Activated CD4-positive, alpha-beta T cell treated with anti-CD3 and anti-CD28 coated beads, Interleukin-2, amount 10 ng/mL, durations not matched to agents 24 days and 14 days (primary cell): Measurements from ENCODE around the gene TSC22D2. TPM values are rescaled to one million over a fixed set of nuclear protein-coding genes. Genes with fewer than 3 reads are reported as not detected.

Experiments used
- DNase-seq: peaks from one replicate; pipeline ENCODE4 v3.0.0; 2022
- H3K27ac Mint-ChIP-seq: one replicate; pipeline ENCODE4 v1.8.0; 2022; ENCODE audit warnings: mild to moderate bottlenecking, mixed read lengths
- H3K27me3 Mint-ChIP-seq: one replicate; pipeline ENCODE4 v1.8.0; 2022; ENCODE audit warnings: mixed read lengths
- H3K36me3 Mint-ChIP-seq: one replicate; pipeline ENCODE4 v1.8.0; 2022; ENCODE audit warnings: low read depth, mild to moderate bottlenecking, mixed read lengths
- H3K4me1 Mint-ChIP-seq: one replicate; pipeline ENCODE4 v1.8.0; 2021; ENCODE audit warnings: mixed read lengths
- H3K4me3 Mint-ChIP-seq: one replicate; pipeline ENCODE4 v1.8.0; 2022; ENCODE audit warnings: mild to moderate bottlenecking, moderate library complexity, mixed read lengths
- H3K9me3 Mint-ChIP-seq: one replicate; pipeline ENCODE4 v1.8.0; 2021; ENCODE audit warnings: mixed read lengths
- intact Hi-C: fragments of 100-400 bp; cut with micrococcal nuclease; formaldehyde crosslinking; loops from one replicate; pipeline ENCODE4 v1.15.1; 2023
- total RNA-seq: library from RNA; stranded (reverse); gene quantifications from 2 replicates; pipeline ENCODE4 v1.2.3, GENCODE V29; 2022

Gene TSC22D2
- total RNA-seq, 1 donor from 2014 or later = 16.4 TPM

DNA sequence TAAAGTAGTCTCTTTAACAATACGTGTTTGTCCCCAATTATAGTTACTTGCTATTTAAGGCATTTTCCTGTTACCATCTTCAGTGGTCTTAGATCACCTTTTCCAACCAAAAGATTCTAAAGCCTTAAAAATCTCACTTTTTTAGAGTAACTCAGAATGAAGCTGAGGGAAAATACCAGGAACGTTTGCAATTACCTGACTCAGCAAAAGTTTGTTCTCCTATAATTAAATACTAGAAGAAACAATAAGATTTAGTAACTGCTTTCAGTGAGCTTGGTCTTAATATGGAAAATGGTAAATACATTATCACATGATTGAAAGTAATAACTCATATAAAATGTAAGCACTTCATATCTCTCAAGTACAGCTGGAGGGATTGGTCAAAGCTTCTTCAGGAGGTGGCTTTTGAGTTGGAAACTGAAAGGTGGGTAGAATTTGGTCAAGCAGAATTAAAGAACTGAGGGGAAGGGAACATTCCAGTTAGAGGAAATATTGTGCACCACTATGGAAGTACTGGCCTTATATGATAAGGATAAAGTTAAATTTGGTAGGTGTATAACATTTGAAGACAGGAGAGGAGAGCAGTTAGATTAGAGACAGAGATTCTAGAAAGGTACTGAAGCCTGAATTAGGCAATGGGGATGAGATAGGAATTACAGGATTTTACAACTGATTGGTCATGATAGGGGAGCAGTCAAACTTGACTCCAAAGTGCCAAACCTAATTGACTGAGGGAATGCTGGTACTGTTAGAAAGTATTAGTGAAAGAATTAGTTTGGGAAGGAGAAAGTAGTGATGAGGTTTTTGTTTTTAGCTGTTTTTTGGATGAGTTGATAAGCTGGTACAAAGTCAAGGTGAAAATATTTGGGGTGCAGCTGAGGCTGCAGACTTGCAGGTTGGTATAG is 21.9 kb downstream of the TSC22D2 start:
- no peaks in the 10 kb centered on the region for H3K9me3 Mint-ChIP-seq
- peaks cover 23% of the 10 kb centered on the region for H3K36me3 Mint-ChIP-seq

DNA sequence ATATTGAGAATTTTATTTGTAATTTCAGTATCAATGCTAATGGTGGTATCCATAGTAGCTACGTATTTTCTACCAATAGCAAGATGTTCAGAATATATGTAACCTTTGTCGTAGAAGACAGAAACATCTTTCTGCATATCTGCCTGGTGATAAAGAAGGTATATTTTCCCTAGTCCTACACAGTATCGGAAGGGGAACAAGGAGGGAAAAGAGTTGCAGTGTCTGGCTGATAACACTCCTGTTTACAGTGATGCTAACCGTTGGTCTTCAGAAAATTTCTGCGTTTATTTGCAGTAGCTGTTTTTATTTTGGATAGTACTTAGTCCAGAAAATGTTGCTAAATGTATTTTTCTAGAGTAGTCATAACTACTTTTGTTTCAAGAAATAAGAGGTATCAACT is 25.2 kb downstream of the TSC22D2 start:
- Mint-ChIP-seq H3K9me3 (no peaks in the 10 kb centered on the region), H3K4me3 (no peak overlapping the region), H3K4me1 (peaks cover 4% of the 10 kb centered on the region), H3K36me3 (peaks cover 8% of the 10 kb centered on the region), H3K27me3 (no peaks in the 10 kb centered on the region), H3K27ac (no peak overlapping the region)
- intact Hi-C loops = no loop called here
- DNase-seq = no peak

More for the DNA sequence above, 21.9 kb downstream of the TSC22D2 start:
- no peaks in the 10 kb centered on the region for H3K27me3 Mint-ChIP-seq
- no peak for DNase-seq
- intact Hi-C loops = no loop called here
- peaks cover 11% of the 10 kb centered on the region for H3K4me1 Mint-ChIP-seq
- H3K4me3 Mint-ChIP-seq = no peak overlapping the region
- no peak overlapping the region for H3K27ac Mint-ChIP-seq

DNA sequence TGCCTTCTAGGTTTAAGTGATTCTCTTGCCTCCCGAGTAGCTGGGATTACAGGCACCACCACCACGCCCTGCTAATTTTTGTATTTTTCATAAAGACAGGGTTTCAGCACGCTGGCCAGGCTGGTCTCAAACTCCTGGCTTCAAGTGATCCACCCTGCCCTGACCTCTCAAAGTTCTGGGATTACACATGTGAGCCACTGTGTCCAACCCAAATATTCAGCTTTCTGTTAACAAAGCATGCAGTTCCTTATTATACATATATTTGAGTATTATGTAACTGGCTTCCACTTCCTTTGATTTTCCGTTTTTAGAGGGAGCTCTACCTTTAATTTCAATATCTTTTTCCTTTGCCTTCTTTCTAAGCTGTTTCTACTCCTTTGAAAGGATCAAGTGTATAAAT is 26.1 kb downstream of the TSC22D2 start:
- Mint-ChIP-seq H3K27me3 (no peaks in the 10 kb centered on the region), H3K27ac (no peak overlapping the region), H3K9me3 (no peaks in the 10 kb centered on the region), H3K36me3 (peaks cover 9% of the 10 kb centered on the region), H3K4me3 (no peak overlapping the region), H3K4me1 (peaks cover 4% of the 10 kb centered on the region)
- DNase-seq = no peak
- intact Hi-C loops = no loop called here

DNA sequence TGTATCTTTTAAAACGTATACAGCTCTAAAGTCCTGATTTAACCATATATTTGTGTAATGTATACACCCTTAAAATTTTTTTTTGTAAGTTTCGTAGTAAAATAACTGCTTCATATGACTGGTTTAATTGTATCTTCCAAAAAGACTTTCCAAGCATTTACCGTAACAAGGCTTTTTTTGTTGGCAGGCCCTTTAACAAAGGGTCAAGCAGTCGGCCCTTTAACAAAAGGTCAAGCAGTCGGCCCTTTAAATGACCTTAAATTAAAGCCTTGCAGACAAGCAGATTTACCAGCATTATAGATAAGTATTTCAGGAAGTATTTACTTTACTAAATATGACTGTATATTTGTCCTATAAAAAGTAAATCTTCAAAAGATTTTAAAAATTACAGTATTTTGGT is 28.1 kb downstream of the TSC22D2 start:
- intact Hi-C loops = no loop called here
- no peak for DNase-seq
- Mint-ChIP-seq H3K4me1 (no peaks in the 10 kb centered on the region), H3K36me3 (peaks cover 3% of the 10 kb centered on the region), H3K27ac (no peak overlapping the region), H3K27me3 (no peaks in the 10 kb centered on the region), H3K4me3 (no peak overlapping the region), H3K9me3 (no peaks in the 10 kb centered on the region)

DNA sequence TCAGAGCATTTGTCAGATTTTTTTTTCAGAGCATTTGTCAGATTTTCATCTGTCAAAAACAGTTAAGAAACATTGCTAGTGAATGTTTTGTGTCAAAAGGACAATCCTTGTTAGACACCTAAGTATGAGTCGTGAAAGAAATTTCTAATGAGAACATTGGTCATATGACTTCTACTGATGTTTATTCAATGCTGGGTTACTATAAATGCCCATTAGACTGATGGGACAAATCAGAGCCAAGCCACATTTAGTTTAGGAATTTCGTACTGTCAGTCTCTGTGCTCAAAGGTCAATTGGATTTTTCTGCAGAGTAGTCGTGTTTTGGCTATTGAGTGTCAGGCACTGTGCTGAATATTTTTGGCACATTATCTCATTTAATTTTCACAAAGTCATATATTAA is 31.6 kb downstream of the TSC22D2 start:
- Mint-ChIP-seq H3K36me3 (peaks cover 17% of the 10 kb centered on the region), H3K27me3 (no peaks in the 10 kb centered on the region), H3K9me3 (no peaks in the 10 kb centered on the region), H3K4me1 (no peaks in the 10 kb centered on the region), H3K27ac (no peak overlapping the region), H3K4me3 (no peak overlapping the region)
- intact Hi-C loops = no loop called here
- no peak for DNase-seq

DNA sequence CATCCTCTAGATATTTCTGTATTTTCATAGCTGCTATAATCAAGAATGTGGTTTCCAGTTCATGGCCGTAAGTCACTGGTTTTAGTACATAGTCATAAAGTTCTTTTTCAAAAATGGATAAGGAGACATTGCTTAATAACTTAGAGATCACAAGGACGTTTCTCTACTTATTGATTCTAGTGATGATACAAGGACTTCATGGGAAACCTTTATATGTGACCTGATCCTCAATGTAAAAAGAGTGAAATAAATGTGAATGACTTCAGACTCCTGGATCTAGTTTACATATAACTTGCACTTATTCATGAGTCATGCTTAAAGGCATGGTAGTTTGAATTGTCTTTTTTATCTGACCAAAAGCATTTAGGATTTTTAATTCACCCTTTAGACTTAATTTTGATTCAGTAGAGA is 35.2 kb downstream of the TSC22D2 start:
- Mint-ChIP-seq H3K4me1 (peaks cover 9% of the 10 kb centered on the region), H3K9me3 (no peaks in the 10 kb centered on the region), H3K27me3 (no peaks in the 10 kb centered on the region), H3K4me3 (no peak overlapping the region), H3K27ac (peak overlapping the region; percentile 13), H3K36me3 (peaks cover 19% of the 10 kb centered on the region)
- DNase-seq = no peak
- intact Hi-C loops = no loop called here

DNA sequence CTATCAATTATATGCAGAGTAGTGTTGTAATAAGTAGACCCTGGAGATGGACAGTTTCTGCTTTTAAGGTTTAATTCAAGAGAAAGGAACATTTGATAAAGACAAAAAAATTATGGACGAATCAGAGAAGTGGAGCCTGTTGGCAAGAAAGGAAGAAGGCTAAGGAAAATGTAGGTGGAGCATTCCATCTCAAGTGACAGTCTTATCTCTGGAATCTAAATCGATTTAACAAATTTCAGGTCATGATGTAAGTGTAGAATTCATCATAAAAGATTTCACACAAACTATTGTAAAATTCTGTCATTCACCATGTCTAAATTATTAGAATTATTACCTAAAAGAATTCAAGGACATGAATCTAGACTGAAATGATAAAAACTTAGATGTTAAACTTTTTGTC is 36.3 kb downstream of the TSC22D2 start:
- intact Hi-C loops = no loop called here
- H3K9me3 Mint-ChIP-seq = no peaks in the 10 kb centered on the region
- H3K27ac Mint-ChIP-seq = no peak overlapping the region
- peaks cover 11% of the 10 kb centered on the region for H3K4me1 Mint-ChIP-seq
- no peaks in the 10 kb centered on the region for H3K27me3 Mint-ChIP-seq
- H3K4me3 Mint-ChIP-seq = no peak overlapping the region
- DNase-seq = no peak
- H3K36me3 Mint-ChIP-seq = peaks cover 19% of the 10 kb centered on the region

DNA sequence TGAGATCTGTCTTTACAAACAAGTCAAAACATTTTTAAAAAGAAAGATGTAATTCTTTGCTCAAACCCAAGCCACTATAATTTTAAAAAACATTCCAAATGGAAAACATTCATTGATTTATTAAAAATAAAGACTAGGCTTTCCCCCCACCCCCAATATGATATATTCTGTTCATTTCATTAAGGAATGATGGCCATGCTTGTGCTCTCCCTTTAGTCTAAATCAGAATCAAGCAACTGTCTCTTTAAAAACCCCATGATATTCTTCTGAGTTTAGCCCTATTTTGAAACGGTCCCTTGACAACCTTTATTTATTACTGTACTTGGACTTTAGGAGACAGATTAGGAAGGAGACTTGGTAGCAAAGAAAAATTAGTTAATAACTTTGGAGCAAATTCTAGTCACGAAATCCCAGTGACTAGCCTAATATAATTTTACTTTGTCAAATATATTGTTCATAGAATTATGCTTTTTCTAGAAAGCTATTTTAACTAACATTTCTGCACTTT is 38.4 kb downstream of the TSC22D2 start:
- no peak overlapping the region for H3K4me3 Mint-ChIP-seq
- peaks cover 16% of the 10 kb centered on the region for H3K36me3 Mint-ChIP-seq
- peaks cover 17% of the 10 kb centered on the region for H3K4me1 Mint-ChIP-seq
- H3K27ac Mint-ChIP-seq = no peak overlapping the region
- no peaks in the 10 kb centered on the region for H3K9me3 Mint-ChIP-seq
- no peaks in the 10 kb centered on the region for H3K27me3 Mint-ChIP-seq
- intact Hi-C loops = no loop called here
- DNase-seq = no peak

DNA sequence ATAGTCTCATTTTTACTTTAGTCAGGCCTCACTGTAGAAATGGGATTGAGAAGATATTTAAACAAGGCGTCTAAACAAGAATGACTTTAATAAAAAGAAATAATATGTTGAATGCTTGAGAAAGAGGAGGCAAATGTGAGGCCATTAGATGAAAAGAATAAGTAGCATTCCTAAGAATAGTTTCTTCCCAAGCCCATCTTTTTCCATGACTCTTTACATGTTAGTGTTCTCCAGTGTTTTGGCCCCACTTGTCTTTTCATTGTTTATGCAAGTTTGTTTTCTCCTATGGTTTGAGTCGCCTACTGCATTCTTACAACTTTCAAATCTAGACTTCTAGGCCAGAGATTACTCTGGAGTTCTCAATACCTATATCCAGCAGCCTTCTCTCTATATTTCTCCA is 39.0 kb downstream of the TSC22D2 start:
- Mint-ChIP-seq H3K9me3 (no peaks in the 10 kb centered on the region), H3K36me3 (peaks cover 14% of the 10 kb centered on the region), H3K4me1 (peaks cover 17% of the 10 kb centered on the region), H3K27ac (no peak overlapping the region), H3K4me3 (no peak overlapping the region), H3K27me3 (no peaks in the 10 kb centered on the region)
- no peak for DNase-seq
- intact Hi-C loops = no loop called here

DNA sequence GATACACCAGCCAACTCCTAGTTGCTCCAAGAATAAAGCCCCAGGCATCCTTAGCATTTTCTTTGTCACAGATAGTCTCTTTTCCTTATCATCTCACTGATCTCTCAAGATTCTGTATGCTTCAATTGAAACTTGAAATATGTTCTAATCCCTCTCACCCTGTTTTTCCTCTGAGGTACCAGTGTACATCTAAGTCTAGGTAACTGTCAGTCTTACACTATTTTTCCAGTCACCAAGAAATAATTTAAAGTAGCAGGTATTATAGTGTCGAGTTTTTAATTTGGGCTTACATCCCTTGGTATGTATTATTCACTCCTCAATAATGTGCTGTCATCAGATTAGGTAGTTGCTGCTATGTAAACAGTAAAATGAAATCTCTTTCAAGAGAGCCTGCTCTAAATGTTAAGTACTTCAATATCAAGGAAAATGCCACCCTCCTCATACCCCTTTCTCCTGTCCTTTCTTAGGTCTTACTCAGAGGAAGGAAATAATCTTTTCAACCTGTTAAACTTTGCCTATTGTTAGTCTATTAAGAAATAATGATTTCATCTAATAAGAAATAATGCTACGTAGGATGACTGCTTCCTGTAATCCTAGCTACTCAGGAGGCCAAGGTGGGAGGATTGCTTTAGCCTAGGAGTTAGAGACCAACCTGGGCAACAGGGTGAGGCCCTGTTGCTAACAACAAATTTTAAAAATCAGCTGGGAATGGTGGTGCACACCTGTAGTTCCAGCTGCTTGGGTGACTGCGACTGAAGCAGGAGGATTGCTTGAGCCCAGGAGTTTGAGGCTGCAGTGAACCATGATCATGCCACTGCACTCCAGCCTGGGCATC is 39.8 kb downstream of the TSC22D2 start:
- H3K36me3 Mint-ChIP-seq = peaks cover 11% of the 10 kb centered on the region
- H3K4me3 Mint-ChIP-seq = no peak overlapping the region
- H3K9me3 Mint-ChIP-seq = no peaks in the 10 kb centered on the region
- intact Hi-C loops = no loop called here
- H3K27me3 Mint-ChIP-seq = no peaks in the 10 kb centered on the region
- no peak for DNase-seq
- H3K27ac Mint-ChIP-seq = no peak overlapping the region
- peaks cover 17% of the 10 kb centered on the region for H3K4me1 Mint-ChIP-seq

DNA sequence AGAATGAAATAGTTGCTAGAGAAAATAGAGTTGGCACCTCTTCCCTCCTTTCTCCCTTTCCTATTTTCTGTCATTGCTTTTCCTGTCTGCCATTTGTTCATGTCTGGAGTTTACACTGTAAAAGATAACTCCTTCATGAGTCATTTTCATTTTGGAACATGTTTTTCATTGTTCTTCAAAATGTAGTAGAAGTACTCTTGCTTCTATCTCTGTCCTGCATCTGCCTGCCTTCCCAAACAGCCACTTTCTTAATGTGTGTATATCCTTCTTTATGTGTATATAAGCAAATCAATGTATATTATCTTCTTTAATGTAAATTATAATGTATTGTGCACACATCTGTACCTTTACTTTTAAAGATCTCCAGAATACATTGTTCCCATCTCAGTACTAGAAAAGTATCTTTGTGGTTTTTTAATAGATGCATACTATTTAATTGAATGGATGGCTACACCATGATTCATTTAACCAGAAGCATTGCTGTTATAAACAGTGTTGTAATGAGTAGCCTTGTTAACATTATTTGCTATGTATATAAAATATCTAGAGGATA is 41.1 kb downstream of the TSC22D2 start:
- peaks cover 8% of the 10 kb centered on the region for H3K36me3 Mint-ChIP-seq
- intact Hi-C loops = no loop called here
- no peak overlapping the region for H3K27ac Mint-ChIP-seq
- H3K4me3 Mint-ChIP-seq = no peak overlapping the region
- H3K9me3 Mint-ChIP-seq = no peaks in the 10 kb centered on the region
- no peaks in the 10 kb centered on the region for H3K27me3 Mint-ChIP-seq
- no peak for DNase-seq
- peaks cover 17% of the 10 kb centered on the region for H3K4me1 Mint-ChIP-seq

DNA sequence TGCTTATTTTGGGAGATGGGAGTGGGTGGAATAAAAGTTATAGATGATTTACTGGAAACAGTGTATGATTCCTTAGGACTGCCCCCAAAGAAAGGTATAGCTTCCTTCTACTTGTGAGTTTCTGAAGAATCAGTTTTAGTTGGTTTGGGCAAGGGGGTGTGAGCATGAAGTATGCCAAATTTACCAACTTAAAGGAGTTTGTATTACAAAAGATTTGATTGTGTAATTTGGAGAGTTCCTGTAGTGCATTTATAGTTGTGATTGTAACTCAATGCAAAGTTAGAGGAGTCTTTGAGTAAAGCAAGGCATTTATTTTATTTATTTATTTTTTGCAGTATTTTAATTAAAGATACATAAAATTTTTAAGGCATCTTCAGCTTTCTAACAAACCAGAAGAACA is 42.8 kb downstream of the TSC22D2 start:
- intact Hi-C loops = no loop called here
- no peak for DNase-seq
- no peaks in the 10 kb centered on the region for H3K9me3 Mint-ChIP-seq
- H3K36me3 Mint-ChIP-seq = peaks cover 8% of the 10 kb centered on the region
- no peak overlapping the region for H3K4me3 Mint-ChIP-seq
- peaks cover 17% of the 10 kb centered on the region for H3K4me1 Mint-ChIP-seq
- no peaks in the 10 kb centered on the region for H3K27me3 Mint-ChIP-seq
- H3K27ac Mint-ChIP-seq = no peak overlapping the region

DNA sequence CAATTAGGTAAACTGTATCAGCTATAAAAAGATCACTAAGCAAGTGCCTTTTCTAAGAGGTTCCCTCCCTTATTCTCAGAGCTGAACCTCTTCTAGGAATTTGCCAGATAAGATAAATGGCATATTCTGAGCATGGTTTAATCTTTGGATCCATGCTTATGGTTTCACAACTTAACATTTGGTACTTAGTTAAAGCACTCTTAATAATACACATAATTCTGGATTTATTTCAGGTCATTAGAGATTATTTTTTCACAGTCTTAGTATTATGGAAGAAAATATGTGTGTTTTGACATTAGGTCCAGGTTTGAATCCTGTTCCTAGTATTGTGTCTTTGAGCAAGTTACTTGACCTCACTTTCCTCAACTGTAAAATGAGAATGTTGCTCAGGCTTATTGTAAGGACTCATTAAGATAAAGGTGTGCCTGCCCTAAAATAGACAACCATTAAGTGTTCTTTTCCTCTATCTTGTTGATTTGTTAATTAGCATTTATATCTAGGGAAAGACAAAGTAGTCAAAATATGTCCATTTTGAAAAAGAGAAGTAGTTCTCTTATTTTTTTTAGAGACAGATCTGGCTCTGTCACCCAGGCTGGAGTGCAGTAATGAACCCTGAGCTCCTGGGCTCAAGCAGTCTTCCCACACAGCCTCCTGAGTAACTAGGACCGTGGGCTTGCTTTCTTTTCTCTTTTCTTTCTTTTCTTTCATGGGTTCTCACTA is 43.4 kb downstream of the TSC22D2 start:
- intact Hi-C loops = no loop called here

More for the DNA sequence above, 43.4 kb downstream of the TSC22D2 start:
- Mint-ChIP-seq H3K27me3 (no peaks in the 10 kb centered on the region), H3K36me3 (peaks cover 7% of the 10 kb centered on the region), H3K4me1 (peaks cover 17% of the 10 kb centered on the region), H3K27ac (no peak overlapping the region), H3K9me3 (no peaks in the 10 kb centered on the region), H3K4me3 (no peak overlapping the region)
- no peak for DNase-seq
